Lung (tissue), 12 donors: ENCODE data around the gene TMEM214. TPM values are rescaled to one million over a fixed set of nuclear protein-coding genes. Genes with fewer than 3 reads are reported as not detected.

Source experiments
- ATAC-seq: fragments of 200-7000 bp; cut with Tn5 transposase; one replicate; pipeline ENCODE4 v1.9.1; 2020; ENCODE audit warnings: moderate number of reproducible peaks; ENCODE audit not compliant: insufficient read depth, low FRiP score
- DNase-seq, 3 donors: peaks; one replicate each; pipeline ENCODE4 v3.0.0-alpha.2; 2013 to 2017
- H3K27ac ChIP-seq, 2 donors: one replicate each; pipeline ENCODE4 v1.5.1; 2013; ENCODE audit warnings: mild to moderate bottlenecking in 2 of 2, moderate library complexity in 2 of 2, control low read depth in 1 of 2, inconsistent platforms in 1 of 2, low read depth in 1 of 2, low read length in 1 of 2
- H3K27me3 ChIP-seq, 3 donors: one replicate each; pipeline ENCODE4 v1.5.1; 2013; ENCODE audit warnings: low read length in 2 of 3; ENCODE audit not compliant: control insufficient read depth in 3 of 3, insufficient read depth in 3 of 3
- H3K36me3 ChIP-seq, 4 donors: one replicate each; pipeline ENCODE4 v1.5.1; 2013; ENCODE audit warnings: low read length in 4 of 4, mild to moderate bottlenecking in 1 of 4, moderate library complexity in 1 of 4; ENCODE audit not compliant: control insufficient read depth in 4 of 4, insufficient read depth in 4 of 4
- H3K4me1 ChIP-seq, 5 donors: one replicate each; pipeline ENCODE4 v1.5.1; 2013; ENCODE audit warnings: low read length in 5 of 5, mild to moderate bottlenecking in 2 of 5, moderate library complexity in 1 of 5; ENCODE audit not compliant: control insufficient read depth in 5 of 5, insufficient read depth in 5 of 5
- H3K4me3 ChIP-seq: one replicate; pipeline ENCODE4 v1.5.1; 2013; ENCODE audit warnings: mild to moderate bottlenecking, control low read depth, moderate library complexity
- H3K9ac ChIP-seq, 2 donors: one replicate each; pipeline ENCODE4 v1.5.1; 2013; ENCODE audit warnings: low read length in 2 of 2, control low read depth in 1 of 2; ENCODE audit not compliant: insufficient read depth in 1 of 2
- H3K9me3 ChIP-seq, 4 donors: one replicate each; pipeline ENCODE4 v1.5.1; 2013; ENCODE audit warnings: low read length in 3 of 4, mild to moderate bottlenecking in 1 of 4, moderate library complexity in 1 of 4; ENCODE audit not compliant: control insufficient read depth in 4 of 4, insufficient read depth in 3 of 4
- WGBS, 2 donors: extraction: QIAGEN DNeasy Blood & Tissue Kit; methylation state at CpG; one replicate each; pipeline ENCODE4 v1.1.7; 2013; 5-methylcytosine and 5-hydroxymethylcytosine counted together
- polyA plus RNA-seq, 2 donors: library from polyadenylated mRNA; stranded (reverse); fragments of 200-250 nt; gene quantifications; one replicate each; pipeline ENCODE4 v1.2.1, GENCODE V29; 2013
- total RNA-seq, 2 donors: library from RNA; depleted of rRNA in 1 of 2; stranded (reverse); fragments of >200 nt in 1 of 2; gene quantifications; one replicate each; pipeline ENCODE4 v1.2.1, GENCODE V29; 2014 to 2021
- TF ChIP-seq, protein P1 (sequence below): IDR thresholded peaks from 2 replicates; pipeline ENCODE4 v1.5.1; 2012; ENCODE audit warnings: mild to moderate bottlenecking; ENCODE audit errors: control extremely low read depth, extremely low read depth
- donor health status: control.
- donor health status: control.
- donor health status: Bipolar disorder and iron deficiency.
- donor health status: healthy.
- donor health status: DM: yes; HTN: yes; CAD: no.

Gene TMEM214
- total and polyA plus RNA-seq, 4 donors, result 34.3 to 99.2 (median 59.6) TPM

DNA sequence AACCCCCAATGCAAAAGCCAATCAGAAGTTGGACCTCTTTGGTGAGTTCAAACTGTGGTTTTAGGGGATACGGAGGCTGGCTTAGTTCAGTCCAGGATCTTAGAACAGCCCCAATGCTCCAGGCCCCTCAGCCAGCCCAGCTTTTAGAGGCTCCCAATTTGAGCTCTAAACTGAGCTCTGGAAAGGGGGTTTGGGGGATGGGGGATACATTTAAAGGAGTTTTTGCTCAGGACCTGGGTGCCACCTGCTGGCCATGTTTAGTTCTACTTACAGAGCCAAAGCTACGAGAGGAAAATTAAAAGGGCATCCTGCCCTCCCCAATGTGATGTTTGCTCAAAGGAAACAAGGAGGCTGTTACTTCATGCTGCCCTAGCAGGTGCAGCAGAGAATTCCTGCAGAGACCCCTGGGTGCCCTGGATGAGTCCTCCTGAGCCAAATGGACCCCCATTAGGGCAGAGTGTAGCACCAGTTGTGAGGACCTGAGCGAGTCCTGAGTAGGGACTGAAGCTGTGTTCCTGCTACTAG is 15.9 kb upstream of the TMEM214 start:
- 63 to 66% methylated on average over 3 of the region's 3 CpGs for WGBS, 2 donors
- Histone ChIP-seq H3K9me3 (no peaks in the 10 kb centered on the region), H3K4me3 (no peak overlapping the region), H3K27ac (peak overlapping the region in 1 of 2 donors; percentile 59), H3K36me3 (peaks cover 0 to 2% (median 0%) of the 10 kb centered on the region in 4 donors), H3K27me3 (no peaks in the 10 kb centered on the region), H3K9ac (no peak overlapping the region), H3K4me1 (peaks cover 2 to 16% (median 13%) of the 10 kb centered on the region in 5 donors)
- peak; percentile 56 to 69 (median 66) for DNase-seq
- TF ChIP-seq, protein P1, sequence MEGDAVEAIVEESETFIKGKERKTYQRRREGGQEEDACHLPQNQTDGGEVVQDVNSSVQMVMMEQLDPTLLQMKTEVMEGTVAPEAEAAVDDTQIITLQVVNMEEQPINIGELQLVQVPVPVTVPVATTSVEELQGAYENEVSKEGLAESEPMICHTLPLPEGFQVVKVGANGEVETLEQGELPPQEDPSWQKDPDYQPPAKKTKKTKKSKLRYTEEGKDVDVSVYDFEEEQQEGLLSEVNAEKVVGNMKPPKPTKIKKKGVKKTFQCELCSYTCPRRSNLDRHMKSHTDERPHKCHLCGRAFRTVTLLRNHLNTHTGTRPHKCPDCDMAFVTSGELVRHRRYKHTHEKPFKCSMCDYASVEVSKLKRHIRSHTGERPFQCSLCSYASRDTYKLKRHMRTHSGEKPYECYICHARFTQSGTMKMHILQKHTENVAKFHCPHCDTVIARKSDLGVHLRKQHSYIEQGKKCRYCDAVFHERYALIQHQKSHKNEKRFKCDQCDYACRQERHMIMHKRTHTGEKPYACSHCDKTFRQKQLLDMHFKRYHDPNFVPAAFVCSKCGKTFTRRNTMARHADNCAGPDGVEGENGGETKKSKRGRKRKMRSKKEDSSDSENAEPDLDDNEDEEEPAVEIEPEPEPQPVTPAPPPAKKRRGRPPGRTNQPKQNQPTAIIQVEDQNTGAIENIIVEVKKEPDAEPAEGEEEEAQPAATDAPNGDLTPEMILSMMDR, result peak; percentile 45
- peak; percentile 64 for ATAC-seq

DNA sequence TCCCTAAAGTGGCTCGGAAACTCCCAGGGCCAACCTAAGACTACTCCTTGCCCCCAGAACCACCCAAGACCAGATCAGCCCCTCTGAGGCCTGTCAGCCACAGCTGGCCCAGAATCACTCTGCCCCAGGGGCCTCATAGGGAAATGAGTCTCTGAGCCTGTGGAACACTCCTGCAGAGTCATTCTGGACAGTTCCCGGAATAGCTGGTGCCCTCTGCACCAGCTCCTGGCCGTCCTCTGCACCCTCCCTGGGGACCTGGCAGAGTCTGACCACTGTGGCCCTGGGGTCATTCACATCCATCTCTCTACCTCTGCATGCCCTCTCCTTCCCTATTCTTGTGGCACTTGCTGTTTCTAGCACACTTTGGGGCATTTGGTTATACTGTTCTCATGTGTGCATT is 14.6 kb upstream of the TMEM214 start:
- H3K9me3 ChIP-seq, result no peaks in the 10 kb centered on the region
- WGBS, 2 donors, result 92 to 95% methylated on average over 3 of the region's 3 CpGs
- ATAC-seq (no peak), DNase-seq (no peak)
- H3K4me1 ChIP-seq, result peaks cover 2 to 16% (median 13%) of the 10 kb centered on the region in 5 donors
- H3K9ac ChIP-seq, result no peak overlapping the region
- H3K27ac ChIP-seq, result no peak overlapping the region
- TF ChIP-seq, protein P1, result no peak
- H3K27me3 ChIP-seq, result no peaks in the 10 kb centered on the region
- H3K36me3 ChIP-seq, result peaks cover 0 to 8% (median 4%) of the 10 kb centered on the region in 4 donors
- no peak overlapping the region for H3K4me3 ChIP-seq

- TF ChIP-seq, protein P1, result no peak
- Histone ChIP-seq H3K36me3 (peaks cover 0 to 14% (median 7%) of the 10 kb centered on the region in 4 donors), H3K4me1 (peaks cover 2 to 16% (median 13%) of the 10 kb centered on the region in 5 donors), H3K27ac (no peak overlapping the region), H3K27me3 (no peaks in the 10 kb centered on the region), H3K9ac (no peak overlapping the region), H3K4me3 (no peak overlapping the region), H3K9me3 (no peaks in the 10 kb centered on the region)
- no peak for ATAC-seq
- 94 to 95% methylated on average over 9 of the region's 9 CpGs for WGBS, 2 donors
- DNase-seq, result no peak
These were observed 13.3 kb upstream of the TMEM214 start for GRCh38 chr2:27019459-27019858.
